ENCODE measurements around the gene LLGL1.

The LLGL1 gene

DNA sequence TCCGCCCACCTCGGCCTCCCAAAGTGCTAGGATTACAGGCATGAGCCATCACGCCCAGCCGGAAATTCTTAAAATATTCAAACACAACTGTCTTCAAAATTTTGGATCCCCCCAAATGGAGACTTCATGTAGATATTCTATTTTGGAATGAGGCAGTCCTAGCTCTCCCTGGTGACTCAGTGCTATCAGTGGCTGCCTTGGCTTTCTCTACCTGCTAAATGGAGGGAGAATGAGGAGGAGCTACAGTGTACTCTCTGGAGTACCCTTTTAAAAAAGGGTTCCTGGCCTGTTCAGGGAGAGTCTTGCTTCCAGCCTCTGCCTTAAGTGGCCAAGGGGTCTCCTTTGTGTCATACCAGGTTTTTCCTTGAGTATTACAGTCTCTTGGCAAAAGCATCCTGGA is 31.0 kb upstream of the LLGL1 start:
- no peak for DNase-seq (ENCODE audit: low read depth in 1 of 2, low spot score in 1 of 2)
- Histone ChIP-seq H3K27ac (replicated peaks) (no peak overlapping the region), H3K4me3 (replicated peaks; ENCODE audit: insufficient read depth, low read length) (no peak overlapping the region), H3K27me3 (ENCODE audit: insufficient read depth, poor library complexity, severe bottlenecking) (no peaks in the 10 kb centered on the region)
- TF ChIP-seq, protein P1, sequence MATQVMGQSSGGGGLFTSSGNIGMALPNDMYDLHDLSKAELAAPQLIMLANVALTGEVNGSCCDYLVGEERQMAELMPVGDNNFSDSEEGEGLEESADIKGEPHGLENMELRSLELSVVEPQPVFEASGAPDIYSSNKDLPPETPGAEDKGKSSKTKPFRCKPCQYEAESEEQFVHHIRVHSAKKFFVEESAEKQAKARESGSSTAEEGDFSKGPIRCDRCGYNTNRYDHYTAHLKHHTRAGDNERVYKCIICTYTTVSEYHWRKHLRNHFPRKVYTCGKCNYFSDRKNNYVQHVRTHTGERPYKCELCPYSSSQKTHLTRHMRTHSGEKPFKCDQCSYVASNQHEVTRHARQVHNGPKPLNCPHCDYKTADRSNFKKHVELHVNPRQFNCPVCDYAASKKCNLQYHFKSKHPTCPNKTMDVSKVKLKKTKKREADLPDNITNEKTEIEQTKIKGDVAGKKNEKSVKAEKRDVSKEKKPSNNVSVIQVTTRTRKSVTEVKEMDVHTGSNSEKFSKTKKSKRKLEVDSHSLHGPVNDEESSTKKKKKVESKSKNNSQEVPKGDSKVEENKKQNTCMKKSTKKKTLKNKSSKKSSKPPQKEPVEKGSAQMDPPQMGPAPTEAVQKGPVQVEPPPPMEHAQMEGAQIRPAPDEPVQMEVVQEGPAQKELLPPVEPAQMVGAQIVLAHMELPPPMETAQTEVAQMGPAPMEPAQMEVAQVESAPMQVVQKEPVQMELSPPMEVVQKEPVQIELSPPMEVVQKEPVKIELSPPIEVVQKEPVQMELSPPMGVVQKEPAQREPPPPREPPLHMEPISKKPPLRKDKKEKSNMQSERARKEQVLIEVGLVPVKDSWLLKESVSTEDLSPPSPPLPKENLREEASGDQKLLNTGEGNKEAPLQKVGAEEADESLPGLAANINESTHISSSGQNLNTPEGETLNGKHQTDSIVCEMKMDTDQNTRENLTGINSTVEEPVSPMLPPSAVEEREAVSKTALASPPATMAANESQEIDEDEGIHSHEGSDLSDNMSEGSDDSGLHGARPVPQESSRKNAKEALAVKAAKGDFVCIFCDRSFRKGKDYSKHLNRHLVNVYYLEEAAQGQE (IDR thresholded peaks at IDR 0.05; ENCODE audit: insufficient replicate concordance, low read depth): no peak
- TF ChIP-seq SPI1 (IDR thresholded peaks at IDR 0.05; ENCODE audit: borderline replicate concordance, low read depth) (no peak), GABPA (IDR thresholded peaks at IDR 0.05; ENCODE audit: low read depth) (no peak), POLR2AphosphoS5 (IDR thresholded peaks at IDR 0.05; ENCODE audit: low read depth) (no peak)
- TF ChIP-seq, protein P2, sequence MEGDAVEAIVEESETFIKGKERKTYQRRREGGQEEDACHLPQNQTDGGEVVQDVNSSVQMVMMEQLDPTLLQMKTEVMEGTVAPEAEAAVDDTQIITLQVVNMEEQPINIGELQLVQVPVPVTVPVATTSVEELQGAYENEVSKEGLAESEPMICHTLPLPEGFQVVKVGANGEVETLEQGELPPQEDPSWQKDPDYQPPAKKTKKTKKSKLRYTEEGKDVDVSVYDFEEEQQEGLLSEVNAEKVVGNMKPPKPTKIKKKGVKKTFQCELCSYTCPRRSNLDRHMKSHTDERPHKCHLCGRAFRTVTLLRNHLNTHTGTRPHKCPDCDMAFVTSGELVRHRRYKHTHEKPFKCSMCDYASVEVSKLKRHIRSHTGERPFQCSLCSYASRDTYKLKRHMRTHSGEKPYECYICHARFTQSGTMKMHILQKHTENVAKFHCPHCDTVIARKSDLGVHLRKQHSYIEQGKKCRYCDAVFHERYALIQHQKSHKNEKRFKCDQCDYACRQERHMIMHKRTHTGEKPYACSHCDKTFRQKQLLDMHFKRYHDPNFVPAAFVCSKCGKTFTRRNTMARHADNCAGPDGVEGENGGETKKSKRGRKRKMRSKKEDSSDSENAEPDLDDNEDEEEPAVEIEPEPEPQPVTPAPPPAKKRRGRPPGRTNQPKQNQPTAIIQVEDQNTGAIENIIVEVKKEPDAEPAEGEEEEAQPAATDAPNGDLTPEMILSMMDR (IDR thresholded peaks at IDR 0.05; ENCODE audit: insufficient read depth, low read length): no peak

DNA sequence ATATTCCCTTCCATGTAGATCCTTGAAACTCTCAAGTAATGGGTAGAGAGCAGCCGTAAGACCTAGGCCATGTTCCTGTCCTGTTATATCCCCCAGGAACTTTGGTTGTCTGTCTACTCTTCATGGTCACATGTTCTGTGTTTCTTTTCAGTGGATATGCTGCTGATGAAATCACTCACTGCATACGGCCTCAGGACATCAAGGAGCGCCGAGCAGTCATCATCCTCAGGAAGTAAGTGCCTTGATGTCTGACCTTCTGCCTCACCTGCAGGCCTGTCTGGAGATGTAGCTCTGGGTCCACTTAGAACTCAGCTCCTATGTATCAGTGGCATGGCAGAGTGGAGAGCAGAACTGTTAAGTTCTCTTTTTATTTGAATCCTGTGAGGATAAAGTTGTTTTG is 30.6 kb upstream of the LLGL1 start:
- DNase-seq (ENCODE audit: low read depth in 1 of 2, low spot score in 1 of 2): no peak
- H3K27ac ChIP-seq (replicated peaks): no peak overlapping the region
- H3K27me3 ChIP-seq (ENCODE audit: insufficient read depth, poor library complexity, severe bottlenecking): no peaks in the 10 kb centered on the region
- no peak overlapping the region for H3K4me3 ChIP-seq (replicated peaks; ENCODE audit: insufficient read depth, low read length)
- TF ChIP-seq, protein P2 (IDR thresholded peaks at IDR 0.05; ENCODE audit: insufficient read depth, low read length): no peak
- TF ChIP-seq, protein P1 (IDR thresholded peaks at IDR 0.05; ENCODE audit: insufficient replicate concordance, low read depth): no peak

DNA sequence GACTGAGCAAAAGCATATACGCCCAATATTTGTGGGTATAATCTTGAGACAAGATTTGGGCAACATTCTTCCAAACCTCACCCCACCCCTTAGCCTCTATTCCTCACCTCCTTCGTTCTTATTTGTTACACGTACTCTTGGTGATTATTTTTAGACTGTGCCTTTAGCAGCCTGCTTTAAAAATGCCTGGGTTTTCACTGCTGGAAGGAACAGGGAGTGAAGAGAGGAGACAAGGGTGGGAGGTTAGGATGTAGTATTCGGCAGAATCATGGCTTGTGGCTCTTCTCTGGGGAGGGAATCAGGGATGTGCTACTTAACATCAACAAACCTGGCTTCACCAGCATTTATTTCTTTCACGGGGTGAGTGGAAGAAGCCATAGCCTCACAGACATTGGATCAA is 30.2 kb upstream of the LLGL1 start:
- Histone ChIP-seq H3K4me3 (replicated peaks; ENCODE audit: insufficient read depth, low read length) (no peak overlapping the region), H3K27ac (replicated peaks) (no peak overlapping the region), H3K27me3 (ENCODE audit: insufficient read depth, poor library complexity, severe bottlenecking) (no peaks in the 10 kb centered on the region)
- no peak for DNase-seq (ENCODE audit: low read depth in 1 of 2, low spot score in 1 of 2)
- TF ChIP-seq, protein P2 (IDR thresholded peaks at IDR 0.05; ENCODE audit: insufficient read depth, low read length): no peak
- no peak for TF ChIP-seq GABPA (IDR thresholded peaks at IDR 0.05; ENCODE audit: low read depth)
- TF ChIP-seq, protein P1 (IDR thresholded peaks at IDR 0.05; ENCODE audit: insufficient replicate concordance, low read depth): no peak
- TF ChIP-seq SPI1 (IDR thresholded peaks at IDR 0.05; ENCODE audit: borderline replicate concordance, low read depth): no peak
- TF ChIP-seq POLR2AphosphoS5 (IDR thresholded peaks at IDR 0.05; ENCODE audit: low read depth): no peak

Data from HL-60 (cell line).